ENCODE results near the gene PCBP3.

- TF ChIP-seq, protein P1, sequence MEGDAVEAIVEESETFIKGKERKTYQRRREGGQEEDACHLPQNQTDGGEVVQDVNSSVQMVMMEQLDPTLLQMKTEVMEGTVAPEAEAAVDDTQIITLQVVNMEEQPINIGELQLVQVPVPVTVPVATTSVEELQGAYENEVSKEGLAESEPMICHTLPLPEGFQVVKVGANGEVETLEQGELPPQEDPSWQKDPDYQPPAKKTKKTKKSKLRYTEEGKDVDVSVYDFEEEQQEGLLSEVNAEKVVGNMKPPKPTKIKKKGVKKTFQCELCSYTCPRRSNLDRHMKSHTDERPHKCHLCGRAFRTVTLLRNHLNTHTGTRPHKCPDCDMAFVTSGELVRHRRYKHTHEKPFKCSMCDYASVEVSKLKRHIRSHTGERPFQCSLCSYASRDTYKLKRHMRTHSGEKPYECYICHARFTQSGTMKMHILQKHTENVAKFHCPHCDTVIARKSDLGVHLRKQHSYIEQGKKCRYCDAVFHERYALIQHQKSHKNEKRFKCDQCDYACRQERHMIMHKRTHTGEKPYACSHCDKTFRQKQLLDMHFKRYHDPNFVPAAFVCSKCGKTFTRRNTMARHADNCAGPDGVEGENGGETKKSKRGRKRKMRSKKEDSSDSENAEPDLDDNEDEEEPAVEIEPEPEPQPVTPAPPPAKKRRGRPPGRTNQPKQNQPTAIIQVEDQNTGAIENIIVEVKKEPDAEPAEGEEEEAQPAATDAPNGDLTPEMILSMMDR (IDR thresholded peaks at IDR 0.05), result no peak
- no peak for TF ChIP-seq POLR2A (IDR thresholded peaks at IDR 0.05)
These were observed 204.3 kb downstream of the PCBP3 start for GRCh38 chr21:45847870-45848269.

Data from right lobe of liver (tissue), 4 donors.